GM19238 (cell line): Measurements from ENCODE around the gene MACC1.

Experiments used
- DNase-seq: peaks from one replicate; pipeline ENCODE4 v3.0.0; 2011; ENCODE audit warnings: low spot score; ENCODE audit not compliant: insufficient read length

MACC1 gene

DNA sequence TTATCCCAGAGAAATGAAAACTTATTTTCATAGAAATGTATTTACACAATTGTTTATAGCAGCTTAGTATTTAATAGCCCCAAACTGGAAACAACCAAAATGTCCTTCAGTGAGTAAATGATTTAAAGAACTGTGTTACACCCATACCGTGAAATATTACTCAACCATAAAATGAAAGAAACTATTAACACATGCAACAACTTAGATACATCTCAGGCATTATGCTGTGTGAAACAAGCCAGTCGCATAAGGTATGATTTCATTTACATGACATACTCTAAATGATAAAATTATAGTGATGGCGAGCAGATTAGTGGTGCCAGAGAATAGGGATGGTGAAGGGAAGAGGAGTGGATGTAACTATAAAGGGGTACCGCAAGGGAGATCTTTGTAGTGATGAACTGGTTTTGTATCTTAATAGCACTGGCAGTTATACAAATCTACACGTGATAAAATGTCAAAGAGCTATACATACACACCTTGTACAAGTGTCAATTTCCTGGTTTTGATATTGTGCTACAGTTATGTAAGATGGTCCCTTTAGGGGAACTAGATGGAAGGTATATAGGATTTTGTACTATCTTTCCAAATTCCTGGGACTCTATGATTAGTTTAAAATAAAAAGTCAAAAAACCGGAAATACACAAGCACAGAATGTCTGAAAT lies 40.5 kb downstream of the MACC1 start:
- DNase-seq, result no peak

DNA sequence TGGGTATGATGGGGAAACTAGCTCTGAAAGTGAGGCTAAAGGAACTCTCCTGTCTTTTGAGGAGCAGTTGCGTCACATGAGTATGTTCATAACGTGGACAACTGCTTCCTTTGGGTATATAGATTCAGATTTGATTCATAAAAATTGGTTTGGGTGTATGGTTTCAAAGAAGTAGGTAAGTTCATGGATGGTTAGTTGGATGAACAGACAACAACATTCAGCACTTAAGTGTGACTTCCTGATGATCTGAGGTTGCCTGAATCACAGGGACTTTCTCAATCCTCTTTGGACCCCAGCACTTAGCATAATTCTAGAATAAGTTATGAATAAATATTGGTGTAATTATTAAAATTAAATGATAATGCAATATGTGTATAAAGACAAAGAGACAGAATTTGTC lies 43.4 kb downstream of the MACC1 start:
- DNase-seq, result no peak

GRCh38 chr7:20172736-20173334 lies 44.3 kb downstream of the MACC1 start:
- DNase-seq, result no peak

DNA sequence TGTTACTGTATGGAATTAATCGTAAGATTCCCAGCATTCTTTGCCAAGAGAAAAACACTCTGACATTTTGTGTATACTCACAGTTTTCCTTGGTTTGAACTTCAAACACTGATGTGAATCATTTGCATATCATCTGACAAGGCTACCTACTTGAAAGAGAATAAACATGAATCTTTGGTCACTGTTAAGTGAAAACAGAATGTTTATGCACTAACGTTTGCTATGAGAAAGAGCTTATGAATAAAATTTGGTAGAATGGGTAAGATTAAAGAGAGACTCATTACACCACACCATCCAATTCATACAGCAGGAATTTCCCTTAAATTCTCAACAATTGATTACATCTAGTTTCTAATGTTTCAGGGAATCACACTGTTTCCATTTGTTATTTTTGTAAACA lies 46.6 kb downstream of the MACC1 start:
- DNase-seq, result no peak

GRCh38 chr7:20165146-20165510 lies 52.1 kb downstream of the MACC1 start:
- DNase-seq, result no peak

- DNase-seq, result no peak
Measured at GRCh38 chr7:20164425-20165145, 52.6 kb downstream of the MACC1 start.

- no peak for DNase-seq
Measured at GRCh38 chr7:20162665-20163064, 54.5 kb downstream of the MACC1 start.

GRCh38 chr7:20159226-20159747 lies 57.9 kb downstream of the MACC1 start:
- DNase-seq, result no peak

- no peak for DNase-seq
Measured at GRCh38 chr7:20158684-20159083, 58.5 kb downstream of the MACC1 start.

GRCh38 chr7:20157456-20157855 lies 59.7 kb downstream of the MACC1 start:
- DNase-seq, result no peak

GRCh38 chr7:20153999-20154398 lies 63.2 kb downstream of the MACC1 start:
- DNase-seq, result no peak

- DNase-seq, result no peak
Measured at GRCh38 chr7:20153567-20153966, 63.6 kb downstream of the MACC1 start.

DNA sequence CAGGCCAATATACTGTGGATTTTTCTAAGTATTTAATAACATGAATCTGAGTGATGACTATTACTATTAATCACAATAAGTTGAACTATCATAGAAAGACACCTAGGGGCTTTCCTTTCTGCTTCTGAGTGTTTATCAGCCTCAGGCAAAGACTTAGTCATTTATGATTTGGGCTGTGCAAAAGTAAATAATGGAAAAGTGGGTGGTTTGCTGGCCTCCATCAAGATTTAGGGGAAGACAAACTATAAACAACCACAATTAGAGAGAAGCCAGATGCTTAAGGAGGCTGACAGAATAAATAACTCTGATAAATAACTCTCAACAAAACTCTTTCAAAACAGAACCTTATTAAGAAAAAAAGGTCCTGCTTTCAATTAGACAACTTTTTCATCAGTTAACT lies 64.7 kb downstream of the MACC1 start:
- DNase-seq, result no peak

GRCh38 chr7:20151708-20152456 lies 65.3 kb downstream of the MACC1 start:
- DNase-seq, result no peak

- DNase-seq, result no peak
Measured at GRCh38 chr7:20146451-20146850, 70.7 kb downstream of the MACC1 start.

GRCh38 chr7:20144801-20145200 lies 72.4 kb downstream of the MACC1 start:
- DNase-seq, result no peak

- no peak for DNase-seq
Measured at GRCh38 chr7:20141666-20142065, 75.5 kb downstream of the MACC1 start.

GRCh38 chr7:20141002-20141345 lies 76.2 kb downstream of the MACC1 start:
- DNase-seq, result no peak

- no peak for DNase-seq
Measured at GRCh38 chr7:20140291-20141001, 76.7 kb downstream of the MACC1 start.

DNA sequence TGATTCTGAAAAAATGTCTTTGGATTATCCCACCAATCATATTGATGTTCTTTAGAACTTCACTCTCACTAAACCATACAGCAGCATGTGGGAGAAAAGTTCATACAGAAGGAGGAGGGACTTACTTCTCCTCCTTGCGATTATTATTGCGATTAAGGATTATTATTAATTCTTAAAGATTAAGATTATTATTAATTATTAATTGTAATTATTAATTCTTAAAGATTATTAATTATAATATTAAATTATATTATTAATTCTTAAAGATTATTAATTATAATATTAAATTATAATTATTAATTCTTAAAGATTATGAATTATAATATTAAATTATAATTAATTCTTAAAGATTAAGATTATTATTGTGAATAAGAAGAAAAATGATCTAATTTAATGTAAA lies 80.5 kb downstream of the MACC1 start:
- DNase-seq, result no peak

DNA sequence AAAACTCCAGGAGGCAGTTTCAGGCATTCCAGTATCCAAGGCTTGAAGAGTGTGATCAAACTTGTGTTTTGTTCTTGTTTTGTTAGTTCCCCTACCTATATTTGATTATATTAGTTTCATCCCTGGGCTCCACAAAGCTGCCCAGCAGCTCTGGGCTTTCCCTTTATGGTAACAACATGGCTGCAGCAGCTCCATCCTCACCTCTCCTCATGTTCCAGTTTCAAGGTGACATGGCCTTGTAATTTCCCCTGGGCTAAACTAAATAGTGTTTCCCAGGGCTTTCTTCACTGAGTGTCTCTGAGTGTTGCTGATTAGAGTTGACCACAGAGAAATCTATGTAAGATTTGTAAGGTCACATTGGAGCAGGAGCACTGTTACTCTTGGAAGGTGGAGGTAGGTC lies 83.4 kb downstream of the MACC1 start:
- no peak for DNase-seq
